GM18858 (cell line): Measurements from ENCODE around the gene NCOR2.
"Not testable (repeated sequence)": the region's sequence is repeated elsewhere in the genome, so short reads cannot be mapped to it uniquely, and the experiment has no call there.

Source experiments
- ATAC-seq: cut with Tn5 transposase; IDR thresholded peaks from one replicate; pipeline ENCODE4 v1.9.1; 2021; ENCODE audit not compliant: unreplicated experiment

The NCOR2 gene

GRCh38 chr12:124601706-124602105, 34.3 kb upstream of the NCOR2 start:
- no peak for ATAC-seq

- no peak for ATAC-seq
These were observed 31.9 kb upstream of the NCOR2 start for GRCh38 chr12:124599074-124599999.

- no peak for ATAC-seq
These were observed 29.6 kb upstream of the NCOR2 start for GRCh38 chr12:124597041-124597440.

- ATAC-seq = no peak
These were observed 28.0 kb upstream of the NCOR2 start for GRCh38 chr12:124595444-124595843.

GRCh38 chr12:124594851-124595250, 27.4 kb upstream of the NCOR2 start:
- no peak for ATAC-seq

- ATAC-seq = no peak
These were observed 26.5 kb upstream of the NCOR2 start for GRCh38 chr12:124593851-124594401.

GRCh38 chr12:124593176-124593575, 25.8 kb upstream of the NCOR2 start:
- no peak for ATAC-seq

GRCh38 chr12:124592481-124593160, 25.2 kb upstream of the NCOR2 start:
- no peak for ATAC-seq

GRCh38 chr12:124592050-124592449, 24.6 kb upstream of the NCOR2 start:
- ATAC-seq = no peak

- no peak for ATAC-seq
These were observed 23.0 kb upstream of the NCOR2 start for GRCh38 chr12:124590447-124590846.

GRCh38 chr12:124588751-124589267, 21.4 kb upstream of the NCOR2 start:
- no peak for ATAC-seq

- ATAC-seq = no peak
These were observed 20.7 kb upstream of the NCOR2 start for GRCh38 chr12:124588018-124588634.

GRCh38 chr12:124586756-124587155, 19.3 kb upstream of the NCOR2 start:
- no peak for ATAC-seq

- ATAC-seq = not testable (repeated sequence)
These were observed 17.1 kb upstream of the NCOR2 start for GRCh38 chr12:124584494-124584893.

- no peak for ATAC-seq
These were observed 16.4 kb upstream of the NCOR2 start for GRCh38 chr12:124583854-124584253.

- ATAC-seq = no peak
These were observed 14.7 kb upstream of the NCOR2 start for GRCh38 chr12:124582108-124582424.

GRCh38 chr12:124581307-124582107, 14.1 kb upstream of the NCOR2 start:
- no peak for ATAC-seq

GRCh38 chr12:124579921-124580517, 12.6 kb upstream of the NCOR2 start:
- ATAC-seq = no peak

- ATAC-seq = no peak
These were observed 11.4 kb upstream of the NCOR2 start for GRCh38 chr12:124578854-124579253.

GRCh38 chr12:124578445-124578844, 11.0 kb upstream of the NCOR2 start:
- ATAC-seq = no peak
